Urothelium cell line (cell line): ENCODE results near the gene SGMS1.
A peak's percentile ranks its signal among the peaks of the same experiment; 100 is the strongest.
"Not testable (repeated sequence)": the region's sequence is repeated elsewhere in the genome, so short reads cannot be mapped to it uniquely, and the experiment has no call there.

Experiments
- DNase-seq: peaks from one replicate; pipeline ENCODE4 v3.0.0; 2011; ENCODE audit warnings: low spot score, mixed read lengths
- FAIRE-seq: peaks from 2 replicates; lab custom pipeline; 2011; peaks lifted over from hg19 to GRCh38; lab: Jason Lieb, UNC

Gene SGMS1

DNA sequence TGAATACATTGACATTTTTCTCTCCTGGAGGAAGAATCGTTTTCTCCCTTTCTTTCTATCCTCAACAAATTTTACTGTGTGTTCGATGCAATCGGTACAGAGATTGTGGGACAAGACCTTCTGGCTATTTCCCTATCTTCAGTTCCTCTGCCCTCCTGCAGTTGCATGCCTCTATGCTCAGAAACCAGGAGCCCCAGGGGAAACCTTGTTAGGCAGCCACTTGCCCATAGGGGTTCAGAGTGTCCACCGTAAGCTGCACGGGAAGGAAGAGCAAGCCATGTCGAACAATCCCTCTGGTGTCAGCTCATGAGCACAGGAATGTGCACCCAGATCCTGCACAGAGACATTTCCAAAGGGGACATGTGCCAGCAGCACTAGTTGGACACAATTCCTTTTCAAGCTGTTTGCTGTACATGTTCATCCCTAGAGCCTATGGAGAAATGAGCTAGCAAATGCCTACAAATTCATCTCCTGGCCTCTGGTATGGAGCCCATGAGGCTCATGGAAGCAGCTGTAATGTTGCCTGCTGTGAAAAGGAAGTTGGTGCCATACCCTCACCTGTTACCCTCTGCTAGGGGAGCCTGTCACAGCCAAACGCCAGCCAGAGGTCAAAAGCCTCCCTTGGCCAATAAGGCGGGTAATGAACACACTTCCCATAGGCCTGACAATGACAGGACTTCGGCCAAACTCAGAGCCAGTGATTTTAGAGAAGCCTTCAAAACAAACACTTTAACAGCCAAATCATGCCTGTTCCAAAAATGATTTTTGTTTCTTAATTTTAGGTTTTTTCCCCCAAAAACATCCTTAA is 336.6 kb downstream of the SGMS1 start:
- DNase-seq: no peak
- FAIRE-seq: no peak

DNA sequence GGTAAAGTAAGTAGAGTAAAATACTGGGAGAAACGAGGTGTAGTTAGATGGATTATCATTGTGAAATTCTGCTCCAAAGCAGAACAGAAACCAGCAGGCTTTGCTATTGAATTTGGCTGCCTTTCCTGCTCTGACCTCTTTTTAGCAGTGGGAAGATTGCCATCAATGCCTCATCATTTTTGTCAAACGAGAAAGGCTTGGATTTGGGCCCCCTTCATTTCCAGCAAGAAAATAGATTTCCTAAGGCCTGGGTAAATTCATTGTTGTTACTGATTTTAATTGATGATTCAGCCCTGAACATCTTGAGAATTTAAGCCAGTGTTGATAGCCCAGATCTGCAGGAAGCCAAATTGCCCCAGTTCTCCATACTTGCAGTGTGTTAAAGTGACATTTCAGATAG is 337.2 kb downstream of the SGMS1 start:
- FAIRE-seq (no peak), DNase-seq (no peak)

- DNase-seq (no peak), FAIRE-seq (no peak)
Measured at GRCh38 chr10:50281967-50282522, 341.7 kb downstream of the SGMS1 start.

- no peak for DNase-seq
- no peak for FAIRE-seq
Measured at GRCh38 chr10:50281210-50281966, 342.4 kb downstream of the SGMS1 start.

- DNase-seq: no peak
- no peak for FAIRE-seq
Measured at GRCh38 chr10:50280049-50280841, 343.5 kb downstream of the SGMS1 start.

GRCh38 chr10:50279489-50279888 is 344.3 kb downstream of the SGMS1 start:
- FAIRE-seq (peak; percentile 42), DNase-seq (peak; percentile 47)

DNA sequence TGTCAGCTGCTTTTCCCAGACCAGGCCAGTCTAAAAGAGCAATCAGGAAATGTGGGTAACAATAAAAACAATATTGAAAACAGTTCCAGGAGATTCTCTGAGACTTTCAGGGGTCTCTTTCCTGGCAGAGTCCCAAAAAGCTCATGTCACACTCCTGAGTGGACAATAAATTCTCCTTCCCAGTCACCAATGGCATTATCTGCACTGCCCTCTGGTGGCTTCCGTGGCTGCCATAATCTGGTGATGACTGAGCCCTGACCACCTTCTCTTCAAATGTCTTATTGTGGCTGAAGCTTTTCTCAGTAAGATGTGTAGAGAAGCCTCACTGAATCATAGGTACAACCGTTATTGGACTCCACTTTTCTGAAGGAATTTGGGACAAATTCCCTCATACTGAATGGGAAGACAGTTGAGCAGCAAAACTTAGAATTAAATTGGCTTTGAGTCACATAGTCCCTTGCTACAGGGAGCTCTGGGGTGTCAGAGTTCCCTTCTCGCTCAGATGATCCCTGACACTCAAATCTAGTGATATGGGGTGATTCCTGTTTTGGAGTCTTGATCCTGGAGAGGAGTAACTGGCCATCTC is 348.0 kb downstream of the SGMS1 start:
- DNase-seq (peak; percentile 46), FAIRE-seq (no peak)

DNA sequence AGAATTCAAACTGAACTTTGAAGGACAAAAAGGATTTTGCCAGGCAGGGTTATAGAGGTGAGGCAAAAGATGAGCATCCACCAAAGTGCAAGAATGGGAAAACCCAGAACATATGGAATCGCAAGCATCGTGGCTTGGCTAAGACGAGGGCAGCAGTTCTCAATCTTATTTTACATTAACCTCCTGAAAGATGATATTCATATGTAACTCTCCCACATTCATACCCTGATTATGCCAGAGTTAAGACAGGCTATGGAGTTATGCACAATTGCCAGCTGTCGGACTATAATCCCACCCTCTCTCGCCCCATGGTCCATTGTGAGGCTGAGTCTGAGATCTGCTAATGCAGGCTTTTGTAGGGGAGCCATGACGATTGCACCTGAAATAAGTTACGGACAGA is 351.2 kb downstream of the SGMS1 start:
- FAIRE-seq (no peak), DNase-seq (no peak)

GRCh38 chr10:50271564-50272250 is 352.0 kb downstream of the SGMS1 start:
- DNase-seq (no peak), FAIRE-seq (no peak)

DNA sequence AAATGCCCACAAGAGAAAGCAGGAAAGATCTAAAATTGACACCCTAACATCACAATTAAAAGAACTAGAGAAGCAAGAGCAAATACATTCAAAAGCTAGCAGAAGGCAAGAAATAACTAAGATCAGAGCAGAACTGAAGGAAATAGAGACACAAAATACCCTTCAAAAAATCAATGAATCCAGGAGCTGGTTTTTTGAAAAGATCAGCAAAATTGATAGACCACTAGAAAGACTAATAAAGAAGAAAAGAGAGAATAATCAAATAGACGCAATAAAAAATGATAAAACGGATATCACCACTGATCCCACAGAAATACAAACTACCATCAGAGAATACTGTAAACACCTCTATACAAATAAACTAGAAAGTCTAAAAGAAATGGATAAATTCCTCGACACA is 355.9 kb downstream of the SGMS1 start:
- not testable (repeated sequence) for DNase-seq, FAIRE-seq

GRCh38 chr10:50262625-50263024 is 361.1 kb downstream of the SGMS1 start:
- not testable (repeated sequence) for DNase-seq, FAIRE-seq

- DNase-seq (no peak), FAIRE-seq (no peak)
Measured at GRCh38 chr10:50260791-50261281, 362.9 kb downstream of the SGMS1 start.
